Testis (tissue), 2 donors: ENCODE results near the gene AHCYL2.

Experiments
- CTCF ChIP-seq, 3 experiments: fragments of 450-650 bp in 2 of 3; fragments of 200-600 bp in 1 of 3; sonication (generic) in 1 of 3; IDR thresholded peaks; one replicate each; pipeline ENCODE4 v1.5.1; 2016 to 2019; ENCODE audit warnings: antibody characterized with exemption in 3 of 3, mild to moderate bottlenecking in 2 of 3, moderate library complexity in 1 of 3
- POLR2A ChIP-seq: fragments of 450-650 bp; IDR thresholded peaks from one replicate; pipeline ENCODE4 v1.6.1; 2017; ENCODE audit warnings: antibody characterized with exemption, mild to moderate bottlenecking, moderate library complexity

DNA sequence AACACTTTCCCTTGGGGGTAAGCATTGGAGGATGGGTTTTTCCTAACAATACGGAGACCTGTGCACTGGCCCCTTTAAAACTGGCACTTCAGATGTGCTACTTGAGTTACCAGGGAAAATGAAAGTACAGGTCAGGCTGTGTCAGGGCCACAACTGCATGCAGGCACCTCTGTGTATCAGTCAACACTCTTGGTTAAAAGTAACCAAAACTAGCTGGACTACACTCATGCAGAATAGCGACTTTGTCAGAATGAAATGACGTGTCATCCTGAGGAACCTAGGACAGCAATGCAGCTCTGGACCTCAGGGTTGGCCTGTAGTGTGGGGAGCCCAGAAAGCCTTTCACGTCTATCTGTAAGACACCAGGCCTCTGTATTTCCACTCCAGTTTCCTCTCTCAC, 243.7 kb downstream of the AHCYL2 start:
- TF ChIP-seq POLR2A (no peak), CTCF (IDR thresholded peaks at IDR 0.05) (no peak)
